Pancreas (tissue), 10 donors: ENCODE data around the gene PIWIL4. TPM values are rescaled to one million over a fixed set of nuclear protein-coding genes. Genes with fewer than 3 reads are reported as not detected.

Experiments used
- ATAC-seq, 4 donors: fragments of 200-7000 bp; cut with Tn5 transposase; one replicate each; pipeline versions ENCODE4 v1.8.0 to v1.9.1; 2020; ENCODE audit warnings: mild to moderate bottlenecking in 4 of 4, moderate library complexity in 4 of 4
- DNase-seq, 6 donors: peaks; one replicate each; pipeline ENCODE4 v3.0.0-alpha.2; 2020
- FAIRE-seq: peaks from 2 replicates; lab custom pipeline; 2012; peaks lifted over from hg19 to GRCh38; lab: Jason Lieb, UNC
- H3K27ac ChIP-seq, 4 donors: fragments of 200-600 bp; sonication (generic); 1 replicate in 3 of 4; 2 replicates in 1 of 4; pipeline versions ENCODE4 v1.5.0 to v1.8.0; 2020
- H3K27me3 ChIP-seq, 4 donors: fragments of 200-600 bp; one replicate each; pipeline ENCODE4 v1.8.0; 2021
- H3K36me3 ChIP-seq, 3 donors: fragments of 200-600 bp; sonication (generic) in 1 of 3; one replicate each; pipeline versions ENCODE4 v1.5.0 to v1.8.0; 2020 to 2021
- H3K4me1 ChIP-seq, 3 donors: fragments of 200-600 bp; one replicate each; pipeline ENCODE4 v1.8.0; 2021
- H3K4me3 ChIP-seq, 4 donors: fragments of 200-600 bp; sonication (generic) in 2 of 4; one replicate each; pipeline versions ENCODE4 v1.5.0 to v1.8.0; 2020 to 2021
- H3K9me3 ChIP-seq, 4 donors: fragments of 200-600 bp; one replicate each; pipeline ENCODE4 v1.8.0; 2021
- CTCF ChIP-seq, 4 donors: fragments of 200-600 bp; sonication (generic) in 3 of 4; IDR thresholded peaks; one replicate each; pipeline versions ENCODE4 v1.5.0 to v1.8.0; 2021; ENCODE audit warnings: antibody characterized with exemption in 4 of 4
- WGBS, 2 donors: extraction: QIAGEN DNeasy Blood & Tissue Kit; methylation state at CpG; one replicate each; pipeline ENCODE4 v1.1.7; 2013; 5-methylcytosine and 5-hydroxymethylcytosine counted together
- intact Hi-C, 3 donors: fragments of 100-400 bp; cut with DNase I; formaldehyde crosslinking; loops; one replicate each; pipeline versions ENCODE4 v1.11.1 to v1.14.2; 2022
- polyA plus RNA-seq, 2 donors: library from polyadenylated mRNA; stranded (reverse); fragments of 200-250 nt; gene quantifications; one replicate each; pipeline ENCODE4 v1.2.3, GENCODE V29; 2013
- total RNA-seq, 6 donors: library from RNA; stranded (reverse); fragmentation: NEBNext Ultra II Directional in 4 of 6; extraction: Animal tissue kit (Norgen Biotek cat#: 25700) in 4 of 6; gene quantifications; one replicate each; pipeline versions ENCODE4 v1.2.1 to v1.2.4, GENCODE V29; 2021 to 2023
- donor health status: healthy with polysubstance abuse.
- donor health status: DM: no; HTN: no; CAD: no; lungs with moderate emphysema.
- donor health status: DM: no; HTN: no; CAD: no.
- donor health status: control.
- donor health status: control.
- donor health status: Bipolar disorder and iron deficiency.
- donor health status: DM: yes; HTN: yes; CAD: no.
- donor health status: DM: no; HTN: no; CAD: no.
- donor health status: DM: no; HTN: no; CAD: no.
- donor health status: DM: yes; HTN: yes; CAD: no.

The PIWIL4 gene
- total and polyA plus RNA-seq, 8 donors, result 4.0 to 12.3 (median 5.6) TPM

DNA sequence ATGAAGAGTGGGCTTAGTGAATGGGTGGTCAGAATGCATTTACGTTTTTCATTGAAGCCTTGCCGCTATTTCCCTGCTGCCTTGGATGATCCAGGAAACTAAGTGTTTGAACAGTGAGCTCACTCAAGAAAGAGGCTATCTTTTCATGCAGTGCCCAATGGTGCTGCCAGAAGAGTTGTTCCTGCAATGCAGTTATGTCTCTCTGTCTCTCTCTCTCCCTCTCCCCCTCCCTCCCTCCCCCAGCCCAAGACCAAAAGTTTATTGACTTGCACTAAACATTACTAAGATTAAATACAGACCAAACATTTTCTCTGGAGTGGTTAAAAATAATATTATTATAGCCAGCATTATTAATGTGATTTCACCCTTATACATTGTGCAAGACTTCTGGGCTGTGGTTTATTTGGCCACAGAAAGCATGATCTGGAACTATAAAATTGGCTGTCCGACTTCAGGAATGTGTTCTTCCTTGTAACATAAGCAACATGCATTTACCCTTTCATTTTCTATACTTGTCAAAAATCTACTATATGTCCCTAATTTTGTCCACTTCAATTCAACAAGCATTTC lies 30.1 kb upstream of the PIWIL4 start:
- Histone ChIP-seq H3K4me1 (peaks cover 0 to 7% (median 0%) of the 10 kb centered on the region in 3 donors), H3K4me3 (no peak overlapping the region), H3K9me3 (no peaks in the 10 kb centered on the region), H3K27ac (peak overlapping the region in 2 of 4 donors; percentile 8 to 15), H3K36me3 (no peaks in the 10 kb centered on the region), H3K27me3 (no peaks in the 10 kb centered on the region)
- FAIRE-seq (no peak), ATAC-seq (peak in 3 of 4 donors; percentile 30 to 70 (median 62)), DNase-seq (no peak)
- 42 to 59% methylated on average over 3 of the region's 3 CpGs for WGBS, 2 donors
- no peak for TF ChIP-seq CTCF (IDR thresholded peaks at IDR 0.05)
- intact Hi-C loops, result no loop called here

DNA sequence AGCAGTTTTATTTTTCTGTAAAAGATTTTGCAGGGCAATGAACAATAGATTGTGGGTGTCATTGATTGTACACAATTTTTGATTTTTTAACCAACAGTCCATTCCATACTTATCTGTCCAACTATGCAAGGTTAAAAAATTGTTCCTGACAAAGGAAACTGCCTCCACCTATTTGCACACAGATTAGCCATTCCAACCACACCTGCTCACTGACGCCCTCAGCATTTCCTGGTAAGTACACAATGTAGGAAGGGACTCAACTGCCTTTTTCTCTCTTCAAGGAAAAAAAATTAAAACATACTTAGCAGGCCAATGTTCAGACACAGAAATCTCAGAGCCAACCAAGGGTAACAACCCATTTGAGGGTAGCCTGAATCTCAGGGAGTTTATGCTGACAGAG lies 27.7 kb upstream of the PIWIL4 start:
- ATAC-seq (no peak), DNase-seq (no peak), FAIRE-seq (no peak)
- H3K36me3 ChIP-seq, result no peaks in the 10 kb centered on the region
- H3K27ac ChIP-seq, result no peak overlapping the region
- no peaks in the 10 kb centered on the region for H3K9me3 ChIP-seq
- H3K4me3 ChIP-seq, result no peak overlapping the region
- intact Hi-C loops, result no loop called here
- no peaks in the 10 kb centered on the region for H3K27me3 ChIP-seq
- TF ChIP-seq CTCF (IDR thresholded peaks at IDR 0.05), result no peak
- peaks cover 0 to 13% (median 6%) of the 10 kb centered on the region in 3 donors for H3K4me1 ChIP-seq
- 6 to 29% methylated on average over 1 of the region's 1 CpG for WGBS, 2 donors

- no peak for FAIRE-seq
- H3K27ac ChIP-seq, result peak within 1 kb of the TSS; percentile 95 to 98 (median 98)
These were observed 23.2 kb upstream of the PIWIL4 start, which contains the start of gene FUT4 for GRCh38 chr11:94543695-94544645. Gene FUT4 (plus strand): TSS chr11:94543921. CDS start chr11:94544134, 213 bp downstream.

DNA sequence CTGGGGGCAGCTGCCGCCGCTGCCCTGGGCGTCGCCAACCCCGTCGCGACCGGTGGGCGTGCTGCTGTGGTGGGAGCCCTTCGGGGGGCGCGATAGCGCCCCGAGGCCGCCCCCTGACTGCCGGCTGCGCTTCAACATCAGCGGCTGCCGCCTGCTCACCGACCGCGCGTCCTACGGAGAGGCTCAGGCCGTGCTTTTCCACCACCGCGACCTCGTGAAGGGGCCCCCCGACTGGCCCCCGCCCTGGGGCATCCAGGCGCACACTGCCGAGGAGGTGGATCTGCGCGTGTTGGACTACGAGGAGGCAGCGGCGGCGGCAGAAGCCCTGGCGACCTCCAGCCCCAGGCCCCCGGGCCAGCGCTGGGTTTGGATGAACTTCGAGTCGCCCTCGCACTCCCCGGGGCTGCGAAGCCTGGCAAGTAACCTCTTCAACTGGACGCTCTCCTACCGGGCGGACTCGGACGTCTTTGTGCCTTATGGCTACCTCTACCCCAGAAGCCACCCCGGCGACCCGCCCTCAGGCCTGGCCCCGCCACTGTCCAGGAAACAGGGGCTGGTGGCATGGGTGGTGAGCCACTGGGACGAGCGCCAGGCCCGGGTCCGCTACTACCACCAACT lies 22.4 kb upstream of the PIWIL4 start:
- H3K4me3 ChIP-seq, result peak overlapping the region; percentile 56 to 80 (median 77)
- DNase-seq, result peak; percentile 14 to 84 (median 58)
- H3K27me3 ChIP-seq, result no peaks in the 10 kb centered on the region
- H3K36me3 ChIP-seq, result no peaks in the 10 kb centered on the region
- no peak for FAIRE-seq
- H3K4me1 ChIP-seq, result peaks cover 6 to 33% (median 23%) of the 10 kb centered on the region in 3 donors
- 2% methylated on average over 50 to 59 of the region's 59 CpGs for WGBS, 2 donors
- intact Hi-C loops, result no loop called here
- peak; percentile 13 to 18 (median 15) for ATAC-seq
- peak overlapping the region; percentile 95 to 98 (median 98) for H3K27ac ChIP-seq
- no peaks in the 10 kb centered on the region for H3K9me3 ChIP-seq
- no peak for TF ChIP-seq CTCF (IDR thresholded peaks at IDR 0.05)

More at GRCh38 chr11:94543695-94544645, 23.2 kb upstream of the PIWIL4 start, which contains the start of gene FUT4:
- ATAC-seq (peak; percentile 86 to 94 (median 92)), DNase-seq (peak; percentile 93 to 97 (median 95))
- H3K4me1 ChIP-seq, result peaks cover 6 to 25% (median 23%) of the 10 kb centered on the region in 3 donors
- no peaks in the 10 kb centered on the region for H3K9me3 ChIP-seq
- WGBS, 2 donors, result 0% methylated on average over 93 to 109 of the region's 109 CpGs
- peak within 1 kb of the TSS; percentile 56 to 80 (median 77) for H3K4me3 ChIP-seq
- no peaks in the 10 kb centered on the region for H3K27me3 ChIP-seq
- H3K36me3 ChIP-seq, result no peaks in the 10 kb centered on the region
- TF ChIP-seq CTCF (IDR thresholded peaks at IDR 0.05), result no peak
- intact Hi-C loops, result no loop called here
